B cell (primary cell): ENCODE data around the gene TMEM87B.

ENCODE experiments used
- EZH2 ChIP-seq: IDR thresholded peaks from 2 replicates; pipeline ENCODE4 v1.6.1; 2012; ENCODE audit warnings: borderline replicate concordance, low read depth, mild to moderate bottlenecking, moderate library complexity, low read length; ENCODE audit not compliant: insufficient read depth, poor library complexity, severe bottlenecking
- TF ChIP-seq, protein P1 (sequence below): fragments of 200-600 bp; IDR thresholded peaks from one replicate; pipeline ENCODE4 v1.8.0; 2022; ENCODE audit warnings: antibody characterized with exemption, mild to moderate bottlenecking

- TF ChIP-seq, protein P1, sequence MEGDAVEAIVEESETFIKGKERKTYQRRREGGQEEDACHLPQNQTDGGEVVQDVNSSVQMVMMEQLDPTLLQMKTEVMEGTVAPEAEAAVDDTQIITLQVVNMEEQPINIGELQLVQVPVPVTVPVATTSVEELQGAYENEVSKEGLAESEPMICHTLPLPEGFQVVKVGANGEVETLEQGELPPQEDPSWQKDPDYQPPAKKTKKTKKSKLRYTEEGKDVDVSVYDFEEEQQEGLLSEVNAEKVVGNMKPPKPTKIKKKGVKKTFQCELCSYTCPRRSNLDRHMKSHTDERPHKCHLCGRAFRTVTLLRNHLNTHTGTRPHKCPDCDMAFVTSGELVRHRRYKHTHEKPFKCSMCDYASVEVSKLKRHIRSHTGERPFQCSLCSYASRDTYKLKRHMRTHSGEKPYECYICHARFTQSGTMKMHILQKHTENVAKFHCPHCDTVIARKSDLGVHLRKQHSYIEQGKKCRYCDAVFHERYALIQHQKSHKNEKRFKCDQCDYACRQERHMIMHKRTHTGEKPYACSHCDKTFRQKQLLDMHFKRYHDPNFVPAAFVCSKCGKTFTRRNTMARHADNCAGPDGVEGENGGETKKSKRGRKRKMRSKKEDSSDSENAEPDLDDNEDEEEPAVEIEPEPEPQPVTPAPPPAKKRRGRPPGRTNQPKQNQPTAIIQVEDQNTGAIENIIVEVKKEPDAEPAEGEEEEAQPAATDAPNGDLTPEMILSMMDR = no peak
- TF ChIP-seq EZH2 = no peak
Observed at GRCh38 chr2:112149866-112150435, 94.9 kb downstream of the TMEM87B start.
